ENCODE results near the gene CYTH3. TPM values are rescaled to one million over a fixed set of nuclear protein-coding genes. Genes with fewer than 3 reads are reported as not detected.

Gene CYTH3
- polyA plus RNA-seq, 2 of the 4 experiments (the other 2 are of a cell fraction): 18.6 to 24.2 TPM

DNA sequence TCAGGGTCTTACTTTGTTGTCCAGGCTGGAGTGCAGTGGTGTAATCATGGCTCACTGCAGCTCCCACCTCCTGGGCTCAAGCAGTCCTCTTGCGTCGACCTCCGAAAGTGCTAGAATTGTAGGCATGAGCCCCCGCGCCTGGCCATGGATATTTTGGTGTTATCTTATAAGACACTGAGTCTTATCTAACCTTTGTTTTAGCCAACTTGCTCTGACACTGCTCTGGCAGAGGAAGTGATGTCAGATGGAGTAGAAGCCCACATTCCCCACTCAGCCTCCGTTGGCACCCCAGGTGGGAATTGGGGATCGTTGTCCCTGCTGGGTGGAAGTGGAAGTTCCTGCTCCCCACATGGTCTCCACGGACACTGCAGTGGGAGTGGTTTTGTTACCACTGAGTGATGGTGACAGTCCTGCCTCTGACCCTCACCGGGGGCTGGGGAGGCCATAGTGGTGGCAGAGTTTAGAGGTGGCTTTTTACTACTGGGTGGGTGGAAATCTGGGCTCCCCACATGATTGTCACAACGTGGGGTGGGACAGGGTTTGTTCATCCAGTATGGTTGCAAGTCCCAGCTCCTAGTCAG, 142.3 kb downstream of the CYTH3 start:
- Histone ChIP-seq H3K9me3 (peaks cover 6% of the 10 kb centered on the region; the same call in 1 of the 3 replicates), H3K4me1 (no peaks in the 10 kb centered on the region), H3K4me3 (no peak overlapping the region), H3K27ac (no peak overlapping the region), H3K4me2 (no peak overlapping the region)
- TF ChIP-seq HDAC2 (IDR thresholded peaks at IDR 0.05) (no peak), CBX8 (IDR thresholded peaks at IDR 0.05) (no peak), ZFP36 (IDR thresholded peaks at IDR 0.05; ENCODE audit: borderline replicate concordance, partially characterized antibody) (no peak), JUN (IDR thresholded peaks at IDR 0.05) (no peak), POLR2AphosphoS2 (conservative IDR thresholded peaks at IDR 0.05; ENCODE audit: low read length) (no peak), NFE2L2 (conservative IDR thresholded peaks at IDR 0.05; ENCODE audit: low read length) (no peak), HOXA7 (CRISPR knock-in tag; IDR thresholded peaks at IDR 0.05) (no peak), EHMT2 (IDR thresholded peaks at IDR 0.05; ENCODE audit: low read depth) (no peak), FOSL2 (IDR thresholded peaks at IDR 0.05) (no peak), FOSL2 (CRISPR knock-in tag; IDR thresholded peaks at IDR 0.05) (no peak), HOXB5 (CRISPR knock-in tag; IDR thresholded peaks at IDR 0.05) (no peak), CHD4 (IDR thresholded peaks at IDR 0.05; ENCODE audit: borderline replicate concordance) (no peak), RCOR1 (IDR thresholded peaks at IDR 0.05; ENCODE audit: low read depth, low read length) (no peak), RARB (CRISPR knock-in tag; IDR thresholded peaks at IDR 0.05) (no peak), ESRRA (IDR thresholded peaks at IDR 0.05; ENCODE audit: borderline replicate concordance, low read length) (no peak), TP53 (CRISPR knock-in tag; IDR thresholded peaks at IDR 0.05) (no peak)
- TF ChIP-seq, protein P1, sequence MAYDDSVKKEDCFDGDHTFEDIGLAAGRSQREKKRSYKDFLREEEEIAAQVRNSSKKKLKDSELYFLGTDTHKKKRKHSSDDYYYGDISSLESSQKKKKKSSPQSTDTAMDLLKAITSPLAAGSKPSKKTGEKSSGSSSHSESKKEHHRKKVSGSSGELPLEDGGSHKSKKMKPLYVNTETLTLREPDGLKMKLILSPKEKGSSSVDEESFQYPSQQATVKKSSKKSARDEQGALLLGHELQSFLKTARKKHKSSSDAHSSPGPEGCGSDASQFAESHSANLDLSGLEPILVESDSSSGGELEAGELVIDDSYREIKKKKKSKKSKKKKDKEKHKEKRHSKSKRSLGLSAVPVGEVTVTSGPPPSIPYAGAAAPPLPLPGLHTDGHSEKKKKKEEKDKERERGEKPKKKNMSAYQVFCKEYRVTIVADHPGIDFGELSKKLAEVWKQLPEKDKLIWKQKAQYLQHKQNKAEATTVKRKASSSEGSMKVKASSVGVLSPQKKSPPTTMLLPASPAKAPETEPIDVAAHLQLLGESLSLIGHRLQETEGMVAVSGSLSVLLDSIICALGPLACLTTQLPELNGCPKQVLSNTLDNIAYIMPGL (CRISPR knock-in tag; IDR thresholded peaks at IDR 0.05; ENCODE audit: borderline replicate concordance): no peak
- TF ChIP-seq, protein P2, sequence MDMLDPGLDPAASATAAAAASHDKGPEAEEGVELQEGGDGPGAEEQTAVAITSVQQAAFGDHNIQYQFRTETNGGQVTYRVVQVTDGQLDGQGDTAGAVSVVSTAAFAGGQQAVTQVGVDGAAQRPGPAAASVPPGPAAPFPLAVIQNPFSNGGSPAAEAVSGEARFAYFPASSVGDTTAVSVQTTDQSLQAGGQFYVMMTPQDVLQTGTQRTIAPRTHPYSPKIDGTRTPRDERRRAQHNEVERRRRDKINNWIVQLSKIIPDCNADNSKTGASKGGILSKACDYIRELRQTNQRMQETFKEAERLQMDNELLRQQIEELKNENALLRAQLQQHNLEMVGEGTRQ (IDR thresholded peaks at IDR 0.05): no peak
- TF ChIP-seq, protein P3, sequence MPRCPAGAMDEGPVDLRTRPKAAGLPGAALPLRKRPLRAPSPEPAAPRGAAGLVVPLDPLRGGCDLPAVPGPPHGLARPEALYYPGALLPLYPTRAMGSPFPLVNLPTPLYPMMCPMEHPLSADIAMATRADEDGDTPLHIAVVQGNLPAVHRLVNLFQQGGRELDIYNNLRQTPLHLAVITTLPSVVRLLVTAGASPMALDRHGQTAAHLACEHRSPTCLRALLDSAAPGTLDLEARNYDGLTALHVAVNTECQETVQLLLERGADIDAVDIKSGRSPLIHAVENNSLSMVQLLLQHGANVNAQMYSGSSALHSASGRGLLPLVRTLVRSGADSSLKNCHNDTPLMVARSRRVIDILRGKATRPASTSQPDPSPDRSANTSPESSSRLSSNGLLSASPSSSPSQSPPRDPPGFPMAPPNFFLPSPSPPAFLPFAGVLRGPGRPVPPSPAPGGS (IDR thresholded peaks at IDR 0.05): no peak
- CTCF ChIA-PET: interaction anchor here (0.6 kb wide), 1 partner anchor 208 kb away, joined by 4 read pairs; no protein-coding TSS in a partner anchor
- FAIRE-seq (no peak), DNase-seq (ENCODE audit: low read depth in 1 of 2, low spot score in 1 of 2) (no peak), ATAC-seq (peak in 1 of 2 experiments; percentile 34; a peak in 1 of 6 replicates)
- 94% methylated on average over 9 of the region's 10 CpGs for WGBS (ENCODE audit: missing lambda C conversion rate)
- POLR2A ChIA-PET: no interaction called here

DNA sequence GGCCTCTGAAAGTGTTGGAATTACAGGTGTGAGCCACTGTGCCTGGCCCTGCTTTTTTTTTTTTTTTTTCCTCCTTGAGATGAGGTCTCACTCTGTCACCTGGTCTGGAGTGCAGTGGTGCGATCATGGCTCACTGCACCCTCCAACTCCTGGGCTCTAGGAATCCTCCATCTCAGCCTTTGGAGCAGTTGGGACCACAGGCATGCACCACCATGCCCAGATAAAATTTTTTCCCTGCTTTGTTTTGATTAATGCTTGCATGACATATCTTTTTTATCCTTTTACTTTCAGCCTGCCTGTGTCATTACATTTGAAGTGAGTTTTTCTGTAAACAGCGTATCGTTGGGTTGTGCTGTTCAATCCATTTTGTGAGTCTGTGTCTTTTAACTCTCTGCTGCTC, 144.2 kb downstream of the CYTH3 start:
- Histone ChIP-seq H3K4me2 (no peak overlapping the region), H3K4me3 (no peak overlapping the region), H3K27ac (no peak overlapping the region), H3K9me3 (peaks cover 12% of the 10 kb centered on the region), H3K4me1 (no peaks in the 10 kb centered on the region)
- TF ChIP-seq EHF (CRISPR knock-in tag; IDR thresholded peaks at IDR 0.05): no peak
- no peak for FAIRE-seq
- CTCF ChIA-PET: no interaction called here
- no peak for ATAC-seq
- WGBS (ENCODE audit: missing lambda C conversion rate): 94% methylated on average over 3 of the region's 3 CpGs
- POLR2A ChIA-PET: no interaction called here
- no peak for DNase-seq (ENCODE audit: low read depth in 1 of 2, low spot score in 1 of 2)

DNA sequence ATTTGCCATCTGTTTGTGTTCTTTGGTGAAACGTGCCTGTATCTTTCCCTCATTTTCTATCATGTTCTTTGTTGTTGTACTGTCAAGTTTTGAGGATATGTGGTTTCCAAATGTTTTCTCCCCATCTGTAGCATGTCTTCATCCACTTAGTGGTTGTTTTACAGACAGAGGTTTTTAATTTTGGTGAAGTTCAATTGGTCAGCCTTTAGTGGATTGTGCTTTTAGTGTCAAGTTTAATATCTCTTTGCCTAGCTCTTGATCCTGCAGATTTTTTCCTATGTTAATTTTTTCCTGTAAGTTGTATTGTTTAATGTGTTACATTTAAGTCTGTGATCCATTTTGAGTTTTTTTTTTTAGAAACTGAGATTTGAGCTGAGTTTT, 145.3 kb downstream of the CYTH3 start:
- FAIRE-seq: no peak

More for the DNA sequence above, 145.3 kb downstream of the CYTH3 start:
- Histone ChIP-seq H3K9me3 (peaks cover 10% of the 10 kb centered on the region; the same call in 2 of the 3 replicates), H3K4me2 (no peak overlapping the region), H3K27ac (no peak overlapping the region), H3K4me1 (no peaks in the 10 kb centered on the region), H3K4me3 (no peak overlapping the region)
- ChIA-PET CTCF (interaction anchor here (1.1 to 1.7 kb wide), 4 partner anchors 8 to 222 kb away, joined by 3 to 7 read pairs (median 5); no protein-coding TSS in a partner anchor), POLR2A (no interaction called here)
- no peak for DNase-seq (ENCODE audit: low read depth in 1 of 2, low spot score in 1 of 2)
- 68% methylated on average over 1 of the region's 1 CpG for WGBS (ENCODE audit: missing lambda C conversion rate)
- TF ChIP-seq RFX5 (IDR thresholded peaks at IDR 0.05) (no peak), RNF2 (IDR thresholded peaks at IDR 0.05; ENCODE audit: borderline replicate concordance, low read depth) (no peak), POLR2AphosphoS2 (conservative IDR thresholded peaks at IDR 0.05; ENCODE audit: low read length) (no peak), EHF (CRISPR knock-in tag; IDR thresholded peaks at IDR 0.05) (no peak), TFCP2L1 (CRISPR knock-in tag; IDR thresholded peaks at IDR 0.05) (no peak), ZSCAN20 (CRISPR knock-in tag; IDR thresholded peaks at IDR 0.05) (no peak), MAFK (IDR thresholded peaks at IDR 0.05; ENCODE audit: partially characterized antibody) (no peak)
- TF ChIP-seq, protein P3 (IDR thresholded peaks at IDR 0.05): no peak
- no peak for ATAC-seq

Data from A549 (cell line).